ENCODE data around the gene TMPRSS9.
"Not testable (repeated sequence)": the region's sequence is repeated elsewhere in the genome, so short reads cannot be mapped to it uniquely, and the experiment has no call there.

The TMPRSS9 gene

GRCh38 chr19:2341982-2342381 lies 18.1 kb upstream of the TMPRSS9 start:
- no peak for DNase-seq (ENCODE audit: low spot score)

- DNase-seq (ENCODE audit: low spot score), result no peak
These were observed 17.3 kb upstream of the TMPRSS9 start for GRCh38 chr19:2342656-2343288.

DNA sequence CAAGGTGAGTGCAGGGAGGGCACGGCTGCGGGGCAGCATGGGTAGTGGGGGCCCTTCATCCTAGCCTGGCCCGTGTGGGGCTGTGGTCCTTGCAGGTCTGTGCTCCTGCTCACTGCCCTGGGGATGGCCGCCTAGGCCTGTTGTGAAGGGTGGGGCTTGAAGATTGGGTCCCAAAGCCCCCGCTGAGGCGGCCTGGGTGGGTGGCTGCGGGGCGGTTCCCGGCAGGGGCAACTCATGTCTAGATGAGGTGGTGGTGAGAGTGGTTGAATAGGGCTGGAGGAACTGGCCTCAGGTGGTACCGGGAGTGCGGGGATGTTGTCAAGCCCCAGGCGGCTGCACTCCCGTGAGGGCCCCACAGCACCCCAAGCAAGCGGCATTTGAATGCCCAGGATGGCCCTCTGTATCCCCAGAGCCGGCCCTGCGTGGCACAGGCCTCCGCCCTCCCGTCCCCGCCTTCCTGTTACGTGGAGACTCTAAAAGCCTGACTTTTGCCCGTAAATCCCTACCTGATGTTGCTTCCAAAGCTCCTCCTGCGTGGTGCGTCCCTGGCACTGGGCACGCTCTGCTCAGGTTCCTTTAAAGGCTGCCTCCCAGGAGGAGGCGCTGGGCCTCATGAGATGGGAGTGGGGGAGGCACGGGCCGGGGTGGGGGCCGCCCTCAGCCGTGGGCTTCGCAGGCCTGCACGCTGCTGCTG lies 16.6 kb upstream of the TMPRSS9 start:
- no peak for DNase-seq (ENCODE audit: low spot score)

DNA sequence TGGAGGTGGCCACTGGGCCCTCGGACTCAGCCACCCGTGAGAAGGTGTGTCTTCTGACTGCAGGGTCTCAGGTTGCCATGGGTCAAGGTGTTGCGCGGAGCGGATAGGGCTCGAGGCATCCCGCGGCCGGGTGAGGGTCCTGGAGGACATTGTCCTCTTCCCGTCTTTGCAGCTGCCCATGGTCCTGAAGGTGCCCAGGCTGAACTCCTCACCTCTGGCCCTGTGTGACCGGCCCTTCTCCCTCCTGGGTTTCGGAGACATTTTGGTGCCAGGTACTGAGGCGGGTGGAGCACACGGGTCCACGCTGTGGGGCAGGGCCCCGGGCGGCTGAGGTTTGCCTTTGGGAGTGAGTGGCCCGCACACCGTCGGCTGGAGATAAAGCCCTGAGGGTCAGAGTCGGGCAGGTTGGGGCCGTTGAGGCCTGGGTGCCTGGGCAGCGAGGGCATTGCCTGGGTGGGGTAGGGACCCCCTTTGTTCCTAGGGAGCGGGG lies 15.6 kb upstream of the TMPRSS9 start:
- no peak for DNase-seq (ENCODE audit: low spot score)

- no peak for DNase-seq (ENCODE audit: low spot score)
These were observed 15.0 kb upstream of the TMPRSS9 start for GRCh38 chr19:2345076-2345475.

DNA sequence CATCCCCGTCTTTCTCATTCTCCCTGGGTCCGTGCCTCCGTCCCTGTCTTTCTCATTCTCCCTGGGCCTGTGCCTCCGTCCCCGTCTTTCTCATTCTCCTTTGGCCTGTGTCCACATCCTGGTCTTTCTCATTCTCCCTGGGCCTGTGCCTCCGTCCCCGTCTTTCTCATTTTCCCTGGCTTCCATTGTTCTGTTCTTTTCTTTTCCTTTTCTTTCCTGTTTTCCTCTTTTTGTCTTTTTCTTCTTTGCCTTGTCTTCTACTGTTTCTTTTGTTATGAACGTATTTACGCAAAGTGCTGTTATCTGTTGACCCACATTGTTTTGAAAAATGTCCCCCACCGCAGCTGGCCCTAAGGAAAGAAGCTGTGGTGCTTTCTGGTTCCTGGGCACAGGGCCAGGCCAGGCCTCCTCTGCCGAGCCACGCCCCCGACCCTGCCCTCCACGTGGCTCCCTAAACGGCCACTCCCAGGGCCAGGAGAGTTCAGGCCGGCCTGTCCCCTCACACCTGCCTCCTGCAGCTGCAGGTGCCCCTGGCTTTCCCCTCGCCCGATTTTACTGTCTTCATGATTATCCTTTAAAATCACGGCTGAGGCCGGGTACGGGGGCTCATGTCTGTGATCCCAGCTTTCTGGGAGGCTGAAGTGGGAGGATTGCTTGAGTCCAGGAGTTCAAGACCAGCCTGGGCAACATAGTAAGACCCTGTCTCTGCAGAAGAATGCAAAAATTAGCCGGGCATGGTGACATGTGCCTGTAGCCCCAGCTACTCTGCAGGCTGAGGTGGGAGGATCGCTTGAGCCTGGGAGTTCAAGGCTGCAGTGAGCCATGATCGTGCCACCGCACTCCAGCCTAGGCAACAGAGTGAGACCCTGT lies 14.0 kb upstream of the TMPRSS9 start:
- DNase-seq (ENCODE audit: low spot score), result no peak

DNA sequence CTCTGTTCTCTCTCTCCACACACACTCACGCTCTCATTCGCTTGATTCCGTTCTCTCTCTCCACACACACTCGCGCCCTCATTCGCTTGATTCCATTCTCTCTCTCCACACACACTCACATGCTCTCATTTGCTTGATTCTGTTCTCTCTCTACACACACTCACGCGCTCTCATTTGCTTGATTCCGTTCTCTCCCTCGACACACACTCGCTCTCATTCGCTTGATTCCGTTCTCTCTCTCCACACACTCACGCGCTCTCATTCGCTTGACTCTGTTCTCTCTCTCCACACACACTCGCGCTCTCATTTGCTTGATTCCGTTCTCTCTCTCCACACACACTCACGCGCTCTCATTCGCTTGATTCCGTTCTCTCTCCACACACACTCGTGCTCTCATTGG lies 10.2 kb upstream of the TMPRSS9 start:
- DNase-seq (ENCODE audit: low spot score), result not testable (repeated sequence)

DNA sequence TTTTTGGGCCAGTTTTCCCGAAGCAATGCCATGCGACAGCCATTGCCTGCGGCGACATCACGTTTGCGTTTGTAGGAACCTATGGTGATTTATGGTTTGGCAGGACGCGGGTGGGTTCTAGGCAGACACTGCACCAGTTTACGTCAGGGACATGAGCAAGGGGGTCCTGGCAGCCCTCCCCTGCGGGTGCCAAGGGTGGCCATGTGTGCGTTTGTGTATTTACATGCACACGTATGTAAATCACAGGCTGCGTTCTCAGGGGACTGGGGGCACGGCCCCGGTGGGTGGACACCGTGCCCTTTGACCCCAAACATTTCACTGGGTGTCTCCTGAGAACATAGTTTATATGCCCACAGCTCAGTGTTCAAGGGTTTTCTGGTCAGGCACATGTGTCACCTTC lies 9.4 kb upstream of the TMPRSS9 start:
- no peak for DNase-seq (ENCODE audit: low spot score)

DNA sequence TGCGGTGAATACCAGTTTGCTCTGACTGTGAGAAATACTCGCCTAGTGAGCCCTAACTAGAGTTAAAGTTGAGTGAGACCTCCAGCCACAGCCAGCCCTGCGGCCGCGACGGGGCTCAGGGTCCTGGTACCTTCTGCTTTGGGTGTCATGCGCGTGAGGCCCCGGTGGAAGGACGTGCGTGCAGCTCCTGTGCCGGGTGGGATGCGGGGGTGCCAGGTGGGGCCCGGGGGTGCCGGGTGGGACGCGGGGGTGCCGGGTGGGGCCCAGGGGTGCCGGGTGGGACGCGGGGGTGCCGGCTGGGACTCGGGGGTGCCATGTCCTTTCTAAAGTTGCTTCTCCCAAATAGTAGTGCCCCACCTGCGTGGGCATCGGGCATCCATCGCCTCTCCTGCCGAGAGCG lies 8.5 kb upstream of the TMPRSS9 start:
- DNase-seq (ENCODE audit: low spot score), result no peak

DNA sequence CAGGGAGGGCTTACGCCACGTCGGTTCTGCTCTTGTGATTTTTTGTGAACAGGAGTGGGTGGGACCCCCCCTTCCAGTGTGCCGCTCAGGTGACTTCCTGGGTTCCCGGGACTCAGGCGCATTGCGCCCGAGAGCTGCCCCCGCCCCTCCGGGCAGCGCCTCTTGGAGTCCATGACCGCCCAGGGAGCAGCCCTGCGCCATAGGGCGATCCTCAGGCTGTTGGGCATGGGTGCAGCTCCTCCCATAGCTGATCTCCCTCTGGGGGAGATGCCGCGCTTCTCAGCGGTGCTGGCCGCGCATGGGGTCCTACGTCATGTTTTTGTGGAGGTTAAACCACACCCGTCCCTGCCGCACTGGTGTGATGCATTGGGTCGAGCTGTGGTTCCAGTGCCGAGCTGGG lies 7.9 kb upstream of the TMPRSS9 start:
- no peak for DNase-seq (ENCODE audit: low spot score)

DNA sequence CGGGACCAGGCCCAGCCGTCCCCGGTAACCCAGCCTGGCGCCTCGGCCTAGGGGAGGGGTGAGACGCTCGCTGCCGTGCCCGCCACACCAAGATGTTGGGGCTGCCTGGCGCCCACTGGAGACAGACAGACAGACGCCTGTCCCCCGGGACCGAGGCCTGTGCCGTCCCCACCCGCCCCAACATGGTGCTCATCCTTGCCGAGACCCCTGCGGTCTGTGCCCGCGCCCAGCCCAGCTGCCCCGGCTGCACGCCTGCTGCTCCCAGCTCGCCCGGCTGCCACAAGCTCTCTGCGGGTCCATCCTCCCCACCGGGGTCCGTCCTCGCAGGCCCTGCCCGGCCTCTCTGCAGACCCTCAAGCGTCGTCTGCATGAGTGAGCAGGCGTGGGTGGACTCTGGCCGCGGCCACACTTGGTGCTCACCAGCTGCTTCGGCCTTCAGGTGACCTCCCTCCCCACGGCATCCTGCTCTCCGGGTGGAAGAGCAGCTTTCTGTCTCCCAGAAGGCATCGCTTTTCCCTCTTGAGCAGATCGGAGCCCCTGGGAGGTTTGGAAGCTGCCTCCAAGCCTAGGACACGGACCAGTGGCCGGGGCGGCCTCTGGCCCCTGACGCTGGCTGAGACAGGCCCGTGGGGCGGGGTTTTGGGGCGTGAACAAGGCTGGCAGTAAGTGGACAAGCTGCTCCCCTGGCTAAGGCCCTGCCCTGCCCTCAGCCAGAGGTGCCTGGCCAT lies 6.7 kb upstream of the TMPRSS9 start:
- DNase-seq (ENCODE audit: low spot score), result no peak

DNA sequence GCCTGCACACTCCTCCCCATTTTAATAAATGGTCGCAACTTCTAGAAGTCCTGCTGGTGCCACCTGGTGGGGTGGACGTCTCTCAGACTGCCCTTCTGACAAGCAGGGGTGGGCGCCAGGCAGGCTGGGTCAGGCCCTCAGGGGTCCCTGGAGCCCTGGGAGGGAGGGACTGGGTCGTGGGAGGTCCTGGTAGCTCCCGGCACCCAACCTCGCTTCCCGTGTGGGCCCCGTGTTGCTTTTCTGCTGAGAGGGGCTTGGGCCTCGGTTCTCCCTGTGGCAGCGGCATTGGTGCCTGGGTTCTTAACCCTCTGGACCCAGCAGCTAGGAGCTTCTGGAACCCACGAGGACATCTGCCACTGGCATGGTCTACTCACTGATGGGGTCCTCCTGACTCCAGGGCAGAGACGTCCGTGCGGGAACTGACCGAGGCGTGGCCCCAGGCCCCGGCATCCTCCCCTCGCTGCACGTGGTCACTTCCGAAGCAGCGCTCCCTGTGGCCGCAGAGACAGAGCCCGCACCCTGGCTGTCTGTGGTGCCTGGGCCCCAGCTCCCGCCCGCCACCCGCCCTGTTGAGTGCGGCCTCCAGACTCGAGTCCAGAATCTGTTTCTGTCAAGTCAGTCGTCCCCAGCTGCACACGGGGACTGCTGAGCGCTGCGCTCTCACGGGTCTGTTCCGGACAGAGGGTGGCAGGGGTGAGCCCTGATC lies 6.0 kb upstream of the TMPRSS9 start:
- no peak for DNase-seq (ENCODE audit: low spot score)

DNA sequence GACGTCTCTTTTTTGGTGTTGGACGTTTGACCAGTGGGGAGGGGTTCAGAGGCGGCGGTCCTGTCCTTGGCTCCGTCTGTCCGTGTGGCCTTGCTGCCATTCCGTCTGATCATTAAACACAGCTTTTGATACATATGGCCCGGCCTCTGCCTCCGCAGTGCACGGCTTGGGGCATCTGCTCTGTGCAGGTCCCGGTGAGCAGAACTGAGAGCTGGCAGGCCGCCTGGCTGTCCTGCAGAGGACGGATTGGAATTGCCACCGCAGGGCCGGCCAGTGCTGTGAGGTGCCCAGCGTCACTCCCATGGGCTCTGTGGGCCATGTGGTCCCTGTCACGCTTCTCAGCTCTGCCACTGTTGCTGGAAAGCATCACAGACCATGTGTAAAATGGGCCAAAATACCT lies 5.4 kb upstream of the TMPRSS9 start:
- DNase-seq (ENCODE audit: low spot score), result no peak

- no peak for DNase-seq (ENCODE audit: low spot score)
These were observed 4.7 kb upstream of the TMPRSS9 start for GRCh38 chr19:2355168-2356035.

DNA sequence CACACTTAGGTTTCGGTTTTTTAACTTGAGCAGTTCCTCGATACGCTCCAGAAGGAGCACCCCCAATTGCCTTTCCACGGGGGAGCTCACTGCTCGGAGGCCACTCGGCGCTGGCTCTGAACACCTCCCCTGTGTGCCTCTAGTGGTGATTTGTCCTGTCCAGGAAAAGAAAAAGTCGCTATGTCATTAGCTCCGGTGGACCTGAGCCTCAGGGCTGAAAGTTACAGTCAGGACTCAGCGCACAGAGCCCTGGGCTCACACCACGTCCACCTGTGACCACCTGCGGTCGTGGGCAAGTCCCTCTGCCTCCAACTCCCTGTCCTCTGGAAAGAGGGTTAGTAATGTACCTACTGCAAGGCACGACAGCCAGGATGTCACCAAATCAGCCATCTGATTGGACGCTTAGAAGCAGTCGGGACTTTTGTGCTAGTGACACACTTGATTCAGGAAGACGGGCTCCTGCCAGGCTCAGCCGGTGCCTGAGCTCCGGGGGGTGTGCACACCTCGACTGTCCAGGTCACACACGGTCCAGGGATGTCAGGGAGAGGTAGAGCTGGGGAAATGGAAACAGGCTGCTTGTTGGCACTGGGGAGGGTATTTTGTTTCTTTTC lies 3.9 kb upstream of the TMPRSS9 start:
- DNase-seq (ENCODE audit: low spot score), result no peak

DNA sequence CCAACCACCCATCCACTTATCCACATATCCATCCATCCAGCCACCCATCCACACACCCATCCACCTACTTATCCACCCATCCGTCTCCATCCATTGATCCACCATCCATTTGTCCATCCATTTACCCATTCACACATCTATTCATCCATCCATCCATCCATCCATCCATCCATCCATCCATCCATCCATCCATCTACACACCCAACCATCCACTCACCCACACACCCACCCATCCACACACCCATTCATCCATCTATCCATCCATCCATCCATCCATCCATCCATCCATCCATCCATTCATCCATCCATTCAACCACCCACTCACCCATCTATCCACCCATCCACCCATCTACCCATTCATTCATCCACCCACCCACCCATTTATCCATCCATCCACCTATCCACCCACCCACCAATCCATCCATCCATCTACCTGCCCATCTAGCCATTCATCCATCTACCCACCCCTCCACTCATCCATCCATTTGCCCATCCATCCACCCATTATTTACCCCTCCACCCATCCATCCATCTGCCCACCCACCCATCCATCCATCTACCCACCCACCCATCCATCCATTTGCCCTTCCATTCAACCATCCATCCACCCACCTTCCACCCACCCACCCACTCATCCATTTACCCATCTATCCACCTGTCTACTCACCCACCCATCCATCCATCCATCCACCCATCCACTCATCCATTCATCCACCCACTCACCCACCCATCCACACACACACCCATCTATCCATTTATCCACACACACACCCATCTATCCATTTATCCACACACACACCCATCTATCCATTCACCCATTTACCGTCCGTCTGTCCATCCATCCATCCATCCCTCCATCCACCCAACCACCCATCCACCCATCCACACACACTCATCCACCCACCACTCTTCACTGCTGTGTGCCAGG lies 2.5 kb upstream of the TMPRSS9 start:
- DNase-seq (ENCODE audit: low spot score), result no peak

GRCh38 chr19:2358548-2359173 lies 1.4 kb upstream of the TMPRSS9 start:
- no peak for DNase-seq (ENCODE audit: low spot score)

DNA sequence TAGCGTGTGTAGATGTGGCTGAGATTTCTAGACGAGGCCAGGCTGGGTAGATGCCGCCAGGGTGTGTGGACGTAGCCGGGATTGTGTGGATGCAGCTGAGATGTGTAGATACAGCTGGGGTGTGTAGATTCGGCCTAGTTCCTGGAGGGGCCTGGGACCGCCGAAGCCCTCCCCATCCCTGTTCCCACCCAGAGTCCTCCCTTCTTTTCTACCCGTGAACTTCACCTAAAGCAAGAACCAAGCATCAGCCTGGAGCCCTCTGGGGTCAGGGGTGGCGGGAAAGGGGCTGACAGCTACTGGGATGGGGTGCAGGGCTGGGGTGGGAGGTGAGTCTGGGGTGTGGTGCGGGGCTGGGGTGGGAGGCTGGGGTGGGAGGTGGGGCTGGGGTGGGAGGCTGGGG lies 768 bp downstream of the TMPRSS9 start:
- no peak for DNase-seq (ENCODE audit: low spot score)

Data from SK-N-DZ (cell line).